Neutrophil (primary cell): ENCODE measurements around the gene MRGPRF.

Experiments used
- H3K27ac ChIP-seq: fragments of 200-600 bp; sonication (generic); 2 replicates; pipeline ENCODE4 v1.5.1; 2016; ENCODE audit warnings: mild to moderate bottlenecking, moderate library complexity
- H3K27me3 ChIP-seq: fragments of 200-600 bp; sonication (generic); 2 replicates; pipeline ENCODE4 v1.6.0; 2016; ENCODE audit warnings: mild to moderate bottlenecking
- H3K36me3 ChIP-seq: fragments of 200-600 bp; sonication (generic); 2 replicates; pipeline ENCODE4 v1.5.1; 2017
- H3K4me1 ChIP-seq, 2 experiments: fragments of 200-600 bp in 1 of 2; sonication (generic) in 1 of 2; 1 replicate in 1 of 2; 2 replicates in 1 of 2; pipeline versions ENCODE4 v1.5.1 to v1.6.1; 2013 to 2016; ENCODE audit warnings: low read depth in 1 of 2, low read length in 1 of 2, mild to moderate bottlenecking in 1 of 2, moderate library complexity in 1 of 2; ENCODE audit not compliant: control insufficient read depth in 1 of 2, insufficient read depth in 1 of 2
- H3K4me3 ChIP-seq, 2 experiments: fragments of 200-600 bp in 1 of 2; sonication (generic) in 1 of 2; 1 replicate in 1 of 2; 2 replicates in 1 of 2; pipeline ENCODE4 v1.5.1; 2013 to 2016; ENCODE audit warnings: low read depth in 1 of 2, low read length in 1 of 2, mild to moderate bottlenecking in 1 of 2, moderate library complexity in 1 of 2
- H3K9me3 ChIP-seq: fragments of 200-600 bp; sonication (generic); 2 replicates; pipeline ENCODE4 v1.5.1; 2016
- CTCF ChIP-seq: fragments of 200-600 bp; sonication (generic); IDR thresholded peaks from 2 replicates; pipeline ENCODE4 v1.5.1; 2016; ENCODE audit warnings: antibody characterized with exemption

The MRGPRF gene

DNA sequence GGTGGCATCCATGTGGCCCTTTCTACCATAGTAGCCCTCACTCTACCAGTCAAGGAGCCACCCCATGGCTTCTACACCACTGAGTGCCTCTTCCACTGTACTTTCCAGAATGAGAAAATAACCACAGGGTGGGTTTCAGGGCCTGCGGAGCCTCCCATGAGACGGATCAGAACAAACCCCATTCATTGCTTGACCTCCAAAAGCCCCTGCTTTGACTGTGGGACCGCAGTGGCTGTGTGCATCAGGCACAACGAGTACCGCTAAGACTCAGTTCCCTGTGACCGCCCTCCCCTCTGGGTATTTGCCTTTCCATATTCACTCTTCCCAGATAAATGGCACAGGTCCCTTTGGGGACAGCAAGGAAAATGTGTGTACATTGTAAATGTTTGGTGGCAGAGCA, 11.5 kb upstream of the MRGPRF start:
- no peaks in the 10 kb centered on the region for H3K27me3 ChIP-seq
- H3K4me3 ChIP-seq = no peak overlapping the region
- no peaks in the 10 kb centered on the region for H3K36me3 ChIP-seq
- no peaks in the 10 kb centered on the region for H3K9me3 ChIP-seq
- peaks cover 30 to 33% of the 10 kb centered on the region in 2 experiments for H3K4me1 ChIP-seq
- no peak for TF ChIP-seq CTCF
- H3K27ac ChIP-seq = no peak overlapping the region

GRCh38 chr11:69022260-69022659, 9.2 kb upstream of the MRGPRF start:
- no peak for TF ChIP-seq CTCF
- Histone ChIP-seq H3K9me3 (no peaks in the 10 kb centered on the region), H3K36me3 (no peaks in the 10 kb centered on the region), H3K27ac (no peak overlapping the region), H3K27me3 (no peaks in the 10 kb centered on the region), H3K4me3 (no peak overlapping the region), H3K4me1 (peaks cover 8 to 10% of the 10 kb centered on the region in 2 experiments)

DNA sequence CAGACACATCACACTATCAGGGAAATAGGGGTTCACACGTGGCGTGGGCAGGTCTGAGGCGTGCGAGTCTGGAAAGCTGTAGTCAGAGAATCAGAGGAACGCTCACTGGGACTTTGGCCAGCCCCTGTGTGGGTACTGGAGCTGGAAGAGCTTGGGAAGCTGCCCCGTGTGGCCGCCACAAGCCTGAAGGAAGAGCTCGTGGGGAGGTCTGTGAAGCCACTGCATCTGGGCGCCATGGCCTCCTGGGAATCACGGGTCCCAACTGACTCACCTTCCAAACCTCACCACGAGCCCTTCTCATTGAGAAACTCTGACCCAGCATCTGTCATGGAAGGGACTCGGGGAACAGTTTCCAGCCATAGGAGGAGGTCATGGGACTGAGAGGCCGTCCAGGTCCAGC, 5.9 kb upstream of the MRGPRF start:
- Histone ChIP-seq H3K27ac (no peak overlapping the region), H3K4me1 (no peaks in the 10 kb centered on the region), H3K4me3 (no peak overlapping the region), H3K9me3 (no peaks in the 10 kb centered on the region), H3K36me3 (no peaks in the 10 kb centered on the region), H3K27me3 (peaks cover 18% of the 10 kb centered on the region)
- no peak for TF ChIP-seq CTCF

GRCh38 chr11:69017951-69018350, 4.9 kb upstream of the MRGPRF start:
- no peak overlapping the region for H3K4me3 ChIP-seq
- no peaks in the 10 kb centered on the region for H3K9me3 ChIP-seq

GRCh38 chr11:69014898-69015549, 2.0 kb upstream of the MRGPRF start:
- Histone ChIP-seq H3K4me3 (no peak overlapping the region), H3K4me1 (peaks cover 0 to 7% of the 10 kb centered on the region in 2 experiments), H3K27me3 (peaks cover 57% of the 10 kb centered on the region), H3K9me3 (no peaks in the 10 kb centered on the region), H3K27ac (no peak overlapping the region), H3K36me3 (no peaks in the 10 kb centered on the region)
- TF ChIP-seq CTCF = no peak

More at GRCh38 chr11:69017951-69018350, 4.9 kb upstream of the MRGPRF start:
- no peaks in the 10 kb centered on the region for H3K4me1 ChIP-seq
- no peak overlapping the region for H3K27ac ChIP-seq
- peaks cover 28% of the 10 kb centered on the region for H3K27me3 ChIP-seq
- no peaks in the 10 kb centered on the region for H3K36me3 ChIP-seq
- TF ChIP-seq CTCF = no peak
